Stimulated activated CD4-positive, alpha-beta T cell treated with anti-CD3 and anti-CD28 coated beads, TNF-alpha, amount 100 ng/mL, for 48 hours (primary cell): Measurements from ENCODE around the gene IRGQ.
"Not testable (repeated sequence)": the region's sequence is repeated elsewhere in the genome, so short reads cannot be mapped to it uniquely, and the experiment has no call there.

Experiments
- DNase-seq, 3 donors: peaks; one replicate each; pipeline ENCODE4 v3.0.0-alpha.2; 2020; ENCODE audit warnings: low read depth in 3 of 3

IRGQ gene

GRCh38 chr19:43624933-43625332, 29.0 kb upstream of the IRGQ start:
- peak; percentile 74 to 89 (median 85) for DNase-seq

DNA sequence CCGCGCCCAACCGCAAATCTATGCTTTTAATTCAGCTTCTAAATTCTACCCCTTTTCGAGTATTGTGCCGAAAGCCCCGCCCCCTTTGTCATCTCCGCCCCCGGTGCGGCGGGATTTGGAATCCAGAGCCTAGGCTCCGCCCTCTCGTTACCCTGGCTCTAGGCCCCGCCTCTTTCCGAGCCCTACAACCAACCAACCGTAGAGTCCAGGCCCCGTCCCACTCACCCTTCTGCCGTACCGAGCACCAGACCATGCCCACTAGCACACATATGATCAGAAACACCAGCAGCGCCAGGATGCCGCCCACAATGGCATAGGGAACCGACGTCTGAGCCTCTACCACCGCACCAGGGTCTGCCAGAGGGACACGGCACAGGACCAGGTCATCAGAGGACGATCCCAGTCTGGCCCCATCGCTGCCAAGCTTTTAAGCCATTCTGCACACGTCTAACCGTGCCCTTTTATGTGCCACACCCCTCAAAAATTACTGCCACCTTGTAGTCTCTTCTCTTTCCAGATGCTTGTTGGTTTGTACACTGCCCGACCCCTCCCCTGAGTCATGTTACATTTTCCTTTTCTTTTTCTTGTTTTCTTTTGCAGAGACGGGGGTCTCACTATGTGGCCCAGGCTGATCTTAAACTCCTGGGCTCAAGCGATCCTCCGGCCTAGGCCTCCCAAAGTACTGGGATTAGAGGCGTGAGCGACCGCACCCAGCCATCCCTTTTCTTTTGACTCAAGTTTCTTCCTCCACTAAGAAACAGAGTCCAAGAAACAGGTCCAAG, 28.1 kb upstream of the IRGQ start:
- DNase-seq: no peak

DNA sequence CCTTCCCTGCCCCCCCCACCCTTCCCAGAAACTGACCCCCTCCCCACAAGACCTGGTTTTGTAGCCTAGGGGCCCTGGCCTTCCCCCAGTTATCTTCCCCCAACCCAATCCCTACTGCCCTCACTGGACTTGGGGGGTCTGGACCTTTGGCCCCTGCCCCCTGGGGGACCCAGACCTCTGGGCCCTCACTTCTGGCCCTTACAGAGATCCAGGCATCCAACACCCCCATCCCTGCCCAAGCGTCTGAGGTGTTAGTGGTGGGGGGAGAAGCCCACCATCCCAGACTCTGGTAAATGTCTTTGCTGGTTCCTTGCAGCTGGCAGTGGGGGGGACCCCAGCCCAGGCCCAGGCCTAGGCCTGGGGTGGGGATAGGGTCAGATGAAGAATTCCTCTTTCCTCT, 27.0 kb upstream of the IRGQ start:
- no peak for DNase-seq

DNA sequence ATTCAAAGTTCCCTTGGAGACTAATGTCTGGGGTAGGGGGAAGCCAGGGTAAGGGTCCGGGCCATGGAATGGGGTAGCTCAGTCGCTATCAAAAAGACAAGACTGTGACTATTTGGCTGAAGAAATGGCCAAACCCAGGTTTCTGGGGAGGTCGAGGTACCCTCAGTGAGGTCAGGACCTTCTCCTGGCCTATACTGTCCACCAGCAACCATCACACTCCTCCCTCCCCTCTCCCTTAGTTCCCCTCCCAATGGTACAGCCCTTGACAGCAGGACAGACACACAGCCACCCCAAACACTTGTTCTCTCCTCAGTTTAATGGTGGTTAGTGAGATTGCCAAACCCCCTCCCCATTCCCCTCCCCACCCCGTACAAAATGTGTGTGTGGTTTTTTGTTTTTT, 26.1 kb upstream of the IRGQ start:
- DNase-seq: no peak

DNA sequence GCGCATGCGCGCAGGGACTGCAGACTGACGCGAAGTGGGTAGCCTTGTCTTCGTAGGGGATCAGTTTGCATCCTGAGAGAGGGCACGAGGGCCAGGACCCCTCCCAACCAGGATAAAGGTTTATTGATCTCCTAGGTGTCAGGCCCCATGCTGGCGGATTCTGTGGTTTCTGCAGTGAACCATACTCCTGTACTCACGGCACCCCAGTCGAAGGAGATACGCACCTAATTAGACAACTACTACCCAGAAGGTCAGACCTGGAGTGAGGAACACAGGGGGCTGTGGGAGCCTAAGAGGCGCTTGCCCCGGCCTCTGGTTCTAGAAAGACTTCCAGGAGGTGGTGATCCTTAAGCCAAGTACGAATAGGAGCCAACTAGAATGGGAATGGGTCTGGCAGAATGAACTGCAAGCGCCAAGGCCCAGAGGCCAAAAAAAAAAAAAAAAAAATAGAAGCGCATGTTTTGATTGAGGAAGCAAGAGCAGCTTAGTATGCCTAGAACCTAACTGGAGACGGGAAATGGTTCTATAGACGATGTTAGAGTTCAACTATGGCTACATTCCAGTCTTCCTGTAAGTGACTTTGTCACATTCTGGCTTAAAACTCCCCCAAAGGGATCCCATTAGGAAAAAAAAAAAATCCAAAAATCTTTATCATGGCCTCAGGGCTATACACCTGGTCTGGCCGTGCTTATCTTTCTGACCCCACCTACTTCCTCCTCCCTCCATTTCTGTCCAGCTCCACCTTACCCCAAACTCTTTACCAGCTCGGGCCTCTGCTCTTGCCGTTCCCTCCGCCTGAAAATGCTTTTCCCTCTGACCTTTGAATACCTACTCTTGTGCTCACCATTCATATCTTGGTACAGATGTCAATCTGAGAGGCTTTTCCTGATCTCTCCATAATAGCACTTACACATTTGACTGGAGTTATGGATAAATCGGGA, 24.4 kb upstream of the IRGQ start:
- peak in 2 of 3 donors; percentile 78 to 80 for DNase-seq

DNA sequence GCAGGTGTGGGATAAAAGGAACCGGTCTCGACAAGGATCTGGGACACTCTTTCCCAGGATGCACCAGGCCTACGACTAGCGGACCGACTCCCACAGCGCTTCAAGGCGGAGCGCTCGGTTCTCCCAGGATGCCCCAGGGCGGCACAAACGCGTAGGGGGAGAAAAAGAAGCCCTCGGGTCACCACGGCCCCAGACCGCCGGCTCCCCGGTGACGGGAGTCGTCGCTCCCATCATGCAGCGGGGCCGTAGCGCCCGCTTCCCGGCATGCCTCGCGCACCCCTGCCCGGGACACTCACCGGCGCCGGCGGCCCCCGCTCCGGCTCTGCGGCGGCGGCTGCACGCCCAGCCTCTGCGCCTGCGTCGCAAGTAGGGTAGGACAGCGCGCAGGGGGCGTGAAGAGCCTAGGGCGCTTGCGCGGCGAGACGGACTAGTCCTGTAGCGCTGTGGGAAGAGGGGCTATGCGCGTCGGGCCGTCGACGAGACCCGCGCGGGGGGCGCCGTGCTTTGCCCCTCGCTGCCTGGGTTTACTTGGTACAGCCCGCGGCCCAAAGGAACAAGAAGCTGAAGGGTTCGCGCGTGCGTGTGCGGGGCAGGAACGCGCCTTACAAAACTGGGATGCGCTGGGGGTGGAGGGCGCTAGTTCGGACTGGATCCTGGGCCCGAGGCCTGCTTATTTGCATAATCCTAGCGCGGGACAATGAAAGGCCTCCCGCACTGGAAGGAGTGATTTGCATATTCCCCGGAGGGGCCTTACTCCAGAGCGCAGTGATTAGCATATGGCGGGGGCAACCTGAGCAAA, 23.5 kb upstream of the IRGQ start, which contains the start of gene ZNF428:
Gene ZNF428, minus strand, starts transcription at position 368 of the 799 bp plus-strand sequence. CDS start 5,325 bp downstream, outside the sequence.
- DNase-seq: peak; percentile 77 to 85 (median 79)

DNA sequence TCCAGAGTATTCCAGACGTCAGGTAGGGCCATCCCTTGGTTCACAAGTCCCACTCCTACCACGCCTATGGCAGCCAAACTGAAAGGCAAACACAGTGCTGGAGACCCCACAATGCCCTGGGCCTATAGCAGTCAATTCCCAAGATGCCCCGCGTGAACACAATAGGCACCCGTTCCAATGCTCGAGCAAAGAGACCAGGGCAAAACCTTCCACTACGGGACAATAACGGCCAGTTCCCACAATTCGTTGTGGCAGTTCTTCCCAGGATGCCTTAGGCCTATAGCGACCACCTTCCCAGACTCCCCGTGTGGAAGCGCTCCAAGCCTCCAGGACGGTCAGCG, 23.0 kb upstream of the IRGQ start:
- peak in 2 of 3 donors; percentile 38 to 43 for DNase-seq

- no peak for DNase-seq
These were observed 21.0 kb upstream of the IRGQ start for GRCh38 chr19:43616954-43617353.

GRCh38 chr19:43616306-43616705, 20.4 kb upstream of the IRGQ start:
- no peak for DNase-seq

DNA sequence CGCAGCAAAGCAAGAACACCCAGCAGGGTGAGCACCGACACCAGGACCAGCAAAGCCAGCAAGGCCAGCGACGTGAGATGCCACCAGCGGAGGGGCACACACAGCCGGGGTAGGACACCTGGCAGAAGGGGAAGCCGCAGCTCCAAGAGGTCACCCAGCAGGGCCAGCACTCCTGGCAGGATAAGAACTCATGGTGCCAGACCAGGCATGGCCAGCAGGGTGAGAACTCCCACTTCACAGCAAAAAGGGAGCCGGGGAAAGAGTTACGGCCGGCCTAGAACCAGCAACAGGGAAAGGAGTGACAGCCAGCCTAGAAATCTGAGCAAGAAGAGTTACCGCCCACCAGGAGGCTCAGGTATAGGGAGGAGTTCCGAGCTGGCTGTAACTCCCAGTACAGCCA, 16.4 kb upstream of the IRGQ start:
- no peak for DNase-seq

GRCh38 chr19:43611788-43612187, 15.9 kb upstream of the IRGQ start, which contains the start of gene SRRM5:
Gene SRRM5 (plus strand): TSS chr19:43612088. CDS start chr19:43612122, 34 bp downstream.
- DNase-seq: no peak

GRCh38 chr19:43610493-43610892, 14.6 kb upstream of the IRGQ start:
- DNase-seq: no peak

GRCh38 chr19:43609872-43610271, 13.9 kb upstream of the IRGQ start:
- DNase-seq: no peak

GRCh38 chr19:43607238-43608205, 11.6 kb upstream of the IRGQ start:
- DNase-seq: no peak

- DNase-seq: no peak
These were observed 10.8 kb upstream of the IRGQ start for GRCh38 chr19:43606569-43607229.

DNA sequence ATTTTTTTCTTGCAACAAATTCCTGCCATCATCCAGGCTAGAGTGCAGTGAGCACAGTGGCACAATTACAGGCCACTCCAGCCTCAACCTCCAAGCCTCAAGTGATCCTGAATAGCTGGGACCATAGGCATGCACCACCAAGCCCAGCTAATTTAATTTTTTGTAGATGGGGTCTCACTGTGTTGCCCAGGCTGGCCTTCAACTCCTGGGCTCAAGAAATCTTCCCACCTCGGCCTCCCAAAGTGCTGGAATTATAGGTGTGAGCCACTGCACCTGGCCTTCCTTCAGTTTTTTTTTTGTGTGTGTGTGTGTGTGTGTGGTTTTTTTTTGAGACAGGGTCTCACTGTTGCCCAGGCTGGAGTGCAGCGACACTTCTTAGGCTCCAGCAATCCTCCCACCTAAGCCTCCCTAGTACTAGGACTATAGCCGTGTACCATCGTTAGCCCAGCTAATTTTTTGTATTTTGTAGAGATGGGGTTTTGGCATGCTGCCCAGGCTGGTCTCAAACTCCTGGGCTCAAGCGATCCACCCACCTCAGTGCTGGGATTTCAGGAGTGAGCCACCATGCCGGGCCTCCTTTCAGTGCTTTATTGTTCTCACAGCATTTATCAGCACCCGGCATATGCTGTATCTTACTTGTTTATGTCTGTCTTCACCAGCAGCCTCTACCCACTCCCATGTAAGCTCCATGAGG, 10.1 kb upstream of the IRGQ start:
- no peak for DNase-seq

DNA sequence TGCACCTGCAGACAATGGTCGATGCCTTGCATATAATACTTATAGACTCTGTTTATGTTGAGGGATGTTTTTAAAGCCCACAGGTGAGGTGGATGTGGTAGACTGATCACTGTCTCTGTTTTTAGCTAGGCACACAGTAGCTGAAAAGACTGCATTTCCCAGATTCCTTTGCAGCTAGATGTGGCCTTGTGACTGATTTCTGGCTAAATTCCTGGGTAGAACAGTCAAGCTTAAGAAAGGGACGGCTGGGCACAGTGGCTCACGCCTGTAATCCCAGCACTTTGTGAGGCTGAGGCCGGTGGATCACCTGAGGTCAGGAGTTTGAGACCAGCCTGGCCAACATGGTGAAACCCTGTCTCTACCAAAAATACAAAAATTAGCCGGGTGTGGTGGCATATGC, 4.4 kb upstream of the IRGQ start:
- DNase-seq: not testable (repeated sequence)

DNA sequence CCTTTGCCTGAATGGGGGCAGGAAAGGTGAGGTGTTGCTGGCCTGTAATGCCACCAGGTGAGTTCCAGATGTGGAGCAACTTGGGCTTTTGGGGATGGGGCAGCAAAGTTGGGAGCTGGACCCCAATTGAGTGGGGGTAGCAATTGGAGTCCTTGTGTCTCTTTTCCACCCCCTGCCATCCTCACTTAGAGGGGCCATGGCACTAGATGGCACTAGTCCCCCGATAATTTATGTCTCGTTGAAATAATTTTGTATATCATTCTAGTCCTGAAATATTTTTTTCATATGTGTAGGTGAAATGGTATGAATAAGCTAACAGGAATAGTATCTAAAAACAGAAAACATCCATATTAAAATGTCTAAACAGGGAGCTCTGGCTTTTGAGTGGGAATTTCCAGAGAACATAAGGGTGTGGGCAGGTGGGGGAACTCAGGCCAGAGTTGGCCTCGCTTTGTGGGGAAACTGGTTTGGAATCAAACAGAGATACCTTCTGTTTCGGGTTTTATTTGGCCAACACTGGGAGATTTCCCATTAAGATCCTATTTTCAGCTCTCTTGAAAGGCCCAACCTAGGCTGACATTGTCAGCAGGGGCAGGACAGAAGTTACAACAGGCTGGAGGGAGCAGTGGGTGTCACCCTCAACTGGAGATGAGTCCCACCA, 3.8 kb upstream of the IRGQ start:
- no peak for DNase-seq
